ENCODE results near the gene HSPB3. TPM values are rescaled to one million over a fixed set of nuclear protein-coding genes. Genes with fewer than 3 reads are reported as not detected.
A peak's percentile ranks its signal among the peaks of the same experiment; 100 is the strongest.

HSPB3 gene
- total and polyA plus RNA-seq, 2 experiments from 2014 or later = 0.77 to 1.8 TPM

- H2AFZ ChIP-seq = no peak overlapping the region
- H3K9me2 ChIP-seq (replicated peaks; ENCODE audit: insufficient read depth) = no peaks in the 10 kb centered on the region
- no peaks in the 10 kb centered on the region for H4K20me1 ChIP-seq (ENCODE audit: insufficient read depth, poor library complexity, severe bottlenecking)
- H3K36me3 ChIP-seq (replicated peaks; ENCODE audit: insufficient read depth, low read depth) = no peaks in the 10 kb centered on the region
- H3K9me3 ChIP-seq (ENCODE audit: low read depth) = no peaks in the 10 kb centered on the region
- H3K4me3 ChIP-seq = no peak overlapping the region
- no peaks in the 10 kb centered on the region for H3K79me2 ChIP-seq
- peaks cover 16% of the 10 kb centered on the region for H3K4me1 ChIP-seq (ENCODE audit: insufficient read depth)
- peak overlapping the region; percentile 89 for H3K27ac ChIP-seq
- no peak for DNase-seq (ENCODE audit: low spot score)
- H3K4me2 ChIP-seq = no peak overlapping the region
- TF ChIP-seq EZH2phosphoT487 (IDR thresholded peaks at IDR 0.05; ENCODE audit: low read depth, severe bottlenecking, unreplicated experiment) (no peak), EZH2 (IDR thresholded peaks at IDR 0.05; ENCODE audit: borderline replicate concordance) (no peak), CTCF (IDR thresholded peaks at IDR 0.05; ENCODE audit: poor library complexity) (peak; percentile 51)
- no peaks in the 10 kb centered on the region for H3K27me3 ChIP-seq
These were observed 12.2 kb upstream of the HSPB3 start for GRCh38 chr5:54443270-54443669.

GRCh38 chr5:54445691-54446378, 9.7 kb upstream of the HSPB3 start:
- H4K20me1 ChIP-seq (ENCODE audit: insufficient read depth, poor library complexity, severe bottlenecking) = no peaks in the 10 kb centered on the region
- TF ChIP-seq CTCF (IDR thresholded peaks at IDR 0.05; ENCODE audit: poor library complexity) (no peak), EZH2 (IDR thresholded peaks at IDR 0.05; ENCODE audit: borderline replicate concordance) (no peak), EZH2phosphoT487 (IDR thresholded peaks at IDR 0.05; ENCODE audit: low read depth, severe bottlenecking, unreplicated experiment) (no peak)
- peaks cover 9% of the 10 kb centered on the region for H3K4me1 ChIP-seq (ENCODE audit: insufficient read depth)
- H3K9me2 ChIP-seq (replicated peaks; ENCODE audit: insufficient read depth) = no peaks in the 10 kb centered on the region
- no peak for DNase-seq (ENCODE audit: low spot score)
- H2AFZ ChIP-seq = no peak overlapping the region
- H3K9me3 ChIP-seq (ENCODE audit: low read depth) = no peaks in the 10 kb centered on the region
- no peaks in the 10 kb centered on the region for H3K36me3 ChIP-seq (replicated peaks; ENCODE audit: insufficient read depth, low read depth)
- WGBS (ENCODE audit: low lambda C conversion rate, missing lambda C conversion rate) = 98% methylated on average over 2 of the region's 2 CpGs
- H3K27me3 ChIP-seq = no peaks in the 10 kb centered on the region
- H3K4me3 ChIP-seq = no peak overlapping the region
- H3K79me2 ChIP-seq = no peaks in the 10 kb centered on the region
- no peak overlapping the region for H3K27ac ChIP-seq
- no peak overlapping the region for H3K4me2 ChIP-seq

DNA sequence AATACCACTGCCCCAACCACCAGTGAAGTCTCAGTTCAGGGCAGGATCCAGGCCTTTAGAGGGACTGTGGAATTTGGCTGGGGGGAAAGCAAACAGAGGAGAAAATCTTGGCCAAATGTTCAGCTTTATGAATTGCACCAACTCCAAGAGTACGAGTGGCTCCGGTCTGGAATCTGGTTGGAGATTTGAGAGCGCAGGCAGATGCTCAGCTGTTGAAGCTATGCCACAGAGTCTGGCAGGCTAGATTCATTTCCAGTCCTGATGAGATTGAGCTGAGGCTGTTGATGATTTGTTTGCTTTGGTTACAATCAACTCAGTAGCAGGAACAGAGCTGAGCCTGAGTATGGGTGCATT, 9.1 kb upstream of the HSPB3 start:
- H3K9me2 ChIP-seq (replicated peaks; ENCODE audit: insufficient read depth) = no peaks in the 10 kb centered on the region
- H3K36me3 ChIP-seq (replicated peaks; ENCODE audit: insufficient read depth, low read depth) = no peaks in the 10 kb centered on the region
- no peak for TF ChIP-seq EZH2 (IDR thresholded peaks at IDR 0.05; ENCODE audit: borderline replicate concordance)
- no peak for TF ChIP-seq CTCF (IDR thresholded peaks at IDR 0.05; ENCODE audit: poor library complexity)
- TF ChIP-seq EZH2phosphoT487 (IDR thresholded peaks at IDR 0.05; ENCODE audit: low read depth, severe bottlenecking, unreplicated experiment) = no peak
- WGBS (ENCODE audit: low lambda C conversion rate, missing lambda C conversion rate) = 88% methylated on average over 3 of the region's 3 CpGs
- no peaks in the 10 kb centered on the region for H3K9me3 ChIP-seq (ENCODE audit: low read depth)
- peaks cover 9% of the 10 kb centered on the region for H3K4me1 ChIP-seq (ENCODE audit: insufficient read depth)
- H3K4me3 ChIP-seq = no peak overlapping the region
- DNase-seq (ENCODE audit: low spot score) = no peak
- no peaks in the 10 kb centered on the region for H3K79me2 ChIP-seq
- H3K27ac ChIP-seq = no peak overlapping the region
- H3K4me2 ChIP-seq = no peak overlapping the region
- no peaks in the 10 kb centered on the region for H3K27me3 ChIP-seq
- no peak overlapping the region for H2AFZ ChIP-seq
- no peaks in the 10 kb centered on the region for H4K20me1 ChIP-seq (ENCODE audit: insufficient read depth, poor library complexity, severe bottlenecking)

Measured in hepatocyte (in vitro differentiated cells).